Left cardiac atrium (tissue), 4 donors: Measurements from ENCODE around the gene NAT14. TPM values are rescaled to one million over a fixed set of nuclear protein-coding genes. Genes with fewer than 3 reads are reported as not detected.
A peak's percentile ranks its signal among the peaks of the same experiment; 100 is the strongest.

Experiments used
- ATAC-seq, 2 donors: fragments of 200-7000 bp; cut with Tn5 transposase; one replicate each; pipeline ENCODE4 v1.9.1; 2020; ENCODE audit warnings: mild to moderate bottlenecking in 2 of 2, moderate library complexity in 2 of 2
- DNase-seq: peaks from one replicate; pipeline ENCODE4 v3.0.0-alpha.2; 2020
- intact Hi-C, 2 donors: fragments of 100-400 bp; cut with DNase I; formaldehyde crosslinking; loops; one replicate each; pipeline versions ENCODE4 v1.14.1 to v1.15.1; 2022 to 2023
- total RNA-seq, 2 donors: library from RNA; stranded (reverse); fragmentation: NEBNext Ultra II Directional; extraction: Animal tissue kit (Norgen Biotek cat#: 25700); gene quantifications; one replicate each; pipeline ENCODE4 v1.2.1, GENCODE V29; 2021
- donor health status: DM: no; HTN: yes; CAD: no.
- donor health status: DM: no; HTN: yes; CAD: no; lungs with severe emphysema.
- donor health status: DM: yes; HTN: yes; CAD: no.
- donor health status: Dilated cardiomyopathy.

Gene NAT14
- total RNA-seq, 2 donors from 2014 or later, result 9.2 to 13.7 TPM

- ATAC-seq, result no peak
- intact Hi-C loops, result no loop called here
- no peak for DNase-seq
Measured at GRCh38 chr19:55482967-55483705, 1.9 kb upstream of the NAT14 start.

GRCh38 chr19:55483706-55484592 is 1.0 kb upstream of the NAT14 start:
- no peak for ATAC-seq
- DNase-seq, result no peak
- intact Hi-C loops, result no loop called here

DNA sequence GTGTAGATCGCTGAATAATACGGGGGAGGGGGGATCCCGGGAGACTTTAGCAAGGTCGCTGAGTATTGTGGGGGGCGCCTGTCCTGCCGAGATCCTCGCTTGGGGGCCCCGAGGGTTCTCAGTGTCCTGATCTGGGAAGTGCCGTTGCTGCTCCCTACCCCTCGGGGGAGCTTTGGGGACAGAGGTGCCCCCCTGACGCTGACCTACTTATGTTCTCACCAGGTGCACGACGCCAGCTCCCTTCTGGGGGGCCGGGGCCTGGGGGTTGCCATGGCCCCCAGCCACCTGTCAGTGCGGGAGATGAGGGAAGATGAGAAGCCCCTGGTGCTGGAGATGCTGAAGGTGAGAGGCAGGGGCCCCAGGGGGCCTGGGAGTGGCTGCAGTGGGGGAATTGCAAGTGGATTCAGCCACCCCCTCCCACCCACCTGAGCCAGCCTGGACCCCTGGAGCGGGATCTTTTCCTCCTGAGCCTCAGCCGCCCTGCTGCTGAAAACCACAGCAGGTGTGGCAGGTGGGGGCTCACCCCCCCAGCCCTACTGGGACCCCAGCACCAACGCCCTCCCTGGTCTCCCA is 537 bp downstream of the NAT14 start:
- intact Hi-C loops, result no loop called here
- DNase-seq (peak; percentile 37), ATAC-seq (no peak)

GRCh38 chr19:55486043-55486970 is 1.3 kb downstream of the NAT14 start:
- DNase-seq (peak; percentile 48), ATAC-seq (peak in 1 of 2 donors; percentile 12)
- intact Hi-C loops, result no loop called here

GRCh38 chr19:55486971-55487923 is 2.3 kb downstream of the NAT14 start:
- ATAC-seq, result peak; percentile 55 to 73
- intact Hi-C loops, result no loop called here
- DNase-seq, result peak; percentile 88

GRCh38 chr19:55487924-55488687 is 3.1 kb downstream of the NAT14 start, which contains the start of gene SSC5D:
TSS of gene SSC5D (plus strand) at chr19:55488436. CDS start at chr19:55488590, 154 bp downstream.
- intact Hi-C loops, result no loop called here
- peak; percentile 14 to 17 for ATAC-seq
- peak; percentile 59 for DNase-seq

DNA sequence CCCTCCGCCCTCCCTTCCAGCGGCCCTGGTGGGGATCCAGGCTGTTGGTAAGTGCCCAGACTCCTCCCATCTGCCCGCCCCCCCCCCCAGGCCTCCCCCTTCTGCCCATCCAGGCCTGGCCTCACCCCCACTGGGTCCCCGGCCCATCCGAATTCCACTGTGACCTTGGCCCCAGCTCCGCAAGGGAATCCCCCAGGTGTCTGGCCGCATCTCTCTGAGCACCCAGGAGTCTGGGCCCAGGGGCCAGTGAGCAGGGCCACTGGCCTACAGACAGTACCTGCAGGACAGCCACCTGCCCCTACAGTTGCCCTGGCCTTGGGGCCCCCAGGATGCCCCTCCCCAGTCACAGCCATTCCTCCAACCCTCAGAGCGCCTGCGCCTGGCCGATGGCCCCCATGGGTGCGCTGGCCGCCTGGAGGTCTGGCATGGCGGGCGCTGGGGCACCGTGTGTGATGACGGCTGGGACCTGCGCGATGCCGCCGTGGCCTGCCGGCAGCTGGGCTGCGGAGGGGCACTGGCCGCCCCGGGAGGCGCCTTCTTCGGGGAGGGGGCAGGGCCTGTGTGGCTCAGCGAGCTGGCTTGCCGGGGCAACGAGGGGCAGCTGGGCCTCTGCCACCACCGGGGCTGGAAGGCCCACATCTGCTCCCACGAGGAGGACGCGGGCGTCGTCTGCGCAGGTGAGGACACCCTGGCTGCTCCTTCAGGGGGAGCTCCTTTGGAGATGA is 4.2 kb downstream of the NAT14 start:
- DNase-seq, result peak; percentile 36
- ATAC-seq, result no peak
- intact Hi-C loops, result no loop called here

- intact Hi-C loops, result no loop called here
- DNase-seq (peak; percentile 46), ATAC-seq (no peak)
Measured at GRCh38 chr19:55489711-55490477, 4.9 kb downstream of the NAT14 start.

- DNase-seq (peak; percentile 48), ATAC-seq (no peak)
- intact Hi-C loops, result no loop called here
Measured at GRCh38 chr19:55490478-55491432, 5.8 kb downstream of the NAT14 start.

DNA sequence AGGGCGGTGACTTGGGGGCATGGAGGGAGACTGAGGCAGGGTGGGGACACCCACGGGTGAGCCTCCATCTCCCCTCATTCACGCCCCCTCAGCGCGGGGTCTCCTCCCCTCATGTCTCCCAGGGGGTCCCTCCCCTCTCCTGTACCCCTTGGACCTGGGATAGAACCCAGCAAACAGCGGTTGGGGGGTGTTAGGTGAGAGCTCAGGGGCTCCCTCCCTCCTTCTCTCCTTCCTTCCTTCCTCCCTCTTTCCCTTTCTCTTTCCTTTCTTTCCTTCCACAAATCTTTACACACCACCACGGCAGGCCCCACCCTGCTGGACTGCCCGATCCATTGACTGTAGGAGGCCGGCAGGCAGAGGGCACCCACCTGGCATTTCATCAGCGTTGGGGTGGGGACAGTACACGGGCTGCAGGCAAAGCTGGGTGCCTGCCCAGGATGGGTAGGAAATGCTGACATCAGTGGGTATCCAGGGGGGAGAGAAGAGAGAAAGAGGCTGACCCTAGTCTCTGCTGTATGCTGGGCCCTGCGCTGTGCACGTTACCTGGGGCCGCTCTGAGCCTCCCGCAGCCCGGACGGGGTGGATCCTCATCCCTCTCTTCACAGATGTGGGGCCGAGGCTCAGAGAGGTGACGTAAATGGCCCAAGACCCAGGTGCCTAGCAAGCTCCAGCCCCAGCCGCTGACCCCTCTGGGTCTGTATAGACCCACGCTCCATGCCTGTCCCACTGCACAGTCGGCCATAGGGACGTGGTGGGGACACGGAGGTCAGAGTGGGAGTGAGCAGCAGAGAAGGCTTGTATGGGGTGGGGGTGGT is 6.8 kb downstream of the NAT14 start:
- ATAC-seq (no peak), DNase-seq (peak; percentile 40)
- intact Hi-C loops, result no loop called here

GRCh38 chr19:55492362-55492944 is 7.5 kb downstream of the NAT14 start:
- intact Hi-C loops, result no loop called here
- ATAC-seq, result no peak
- DNase-seq, result no peak

- intact Hi-C loops, result no loop called here
- ATAC-seq, result peak; percentile 3 to 34
- peak; percentile 51 for DNase-seq
Measured at GRCh38 chr19:55493052-55493644, 8.2 kb downstream of the NAT14 start.

DNA sequence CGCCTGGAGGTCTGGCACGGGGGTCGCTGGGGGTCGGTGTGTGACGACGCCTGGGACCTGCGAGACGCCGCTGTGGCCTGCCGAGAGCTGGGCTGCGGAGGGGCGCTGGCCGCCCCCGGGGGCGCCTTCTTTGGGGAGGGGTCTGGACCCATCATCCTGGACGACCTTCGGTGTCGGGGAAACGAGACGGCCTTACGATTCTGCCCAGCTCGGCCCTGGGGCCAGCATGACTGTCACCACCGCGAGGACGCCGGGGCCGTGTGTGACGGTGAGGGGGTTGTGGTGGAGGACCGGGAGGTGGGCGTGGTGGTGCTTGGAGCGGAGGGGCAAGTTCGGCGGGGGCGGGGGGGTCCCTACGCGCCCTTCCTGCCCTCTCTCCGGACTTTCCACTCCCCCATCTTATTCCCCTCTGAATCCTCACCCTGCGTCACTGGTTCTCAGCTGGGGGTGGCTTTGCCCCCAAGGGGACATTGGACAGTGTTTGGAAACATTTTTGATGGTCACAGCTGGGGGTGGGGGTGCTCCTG is 8.7 kb downstream of the NAT14 start:
- intact Hi-C loops, result no loop called here
- DNase-seq (peak; percentile 43), ATAC-seq (peak; percentile 1 to 28)
